ENCODE data around the gene NUCKS1.

Gene NUCKS1

DNA sequence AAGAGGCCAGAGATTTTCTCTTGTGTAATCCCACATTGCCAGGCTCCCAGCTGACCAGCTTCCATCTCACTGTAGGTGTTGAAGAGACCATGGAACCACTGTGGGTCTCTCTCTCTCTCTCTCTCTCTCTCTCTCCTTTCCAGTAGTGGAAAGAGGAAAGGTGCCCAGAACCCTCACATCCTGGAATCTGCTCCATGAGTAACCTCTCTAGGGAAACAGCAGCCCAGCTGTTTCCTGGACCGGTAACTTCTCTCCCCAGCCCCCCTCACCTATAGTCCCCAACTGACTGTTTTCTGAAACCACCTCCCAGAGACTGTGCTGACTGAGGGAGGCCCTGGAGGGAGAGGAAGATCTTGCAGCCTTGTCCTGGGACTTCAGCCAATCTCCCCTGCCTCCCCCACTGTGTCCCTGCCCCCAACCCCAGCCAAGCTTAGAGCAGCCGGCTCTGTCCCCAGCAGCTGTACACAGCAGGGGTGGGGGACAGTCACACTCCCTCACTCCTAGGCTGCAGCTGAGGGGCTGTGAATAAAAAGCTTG lies 49.0 kb downstream of the NUCKS1 start:
- no peak for DNase-seq (ENCODE audit: low spot score)

DNA sequence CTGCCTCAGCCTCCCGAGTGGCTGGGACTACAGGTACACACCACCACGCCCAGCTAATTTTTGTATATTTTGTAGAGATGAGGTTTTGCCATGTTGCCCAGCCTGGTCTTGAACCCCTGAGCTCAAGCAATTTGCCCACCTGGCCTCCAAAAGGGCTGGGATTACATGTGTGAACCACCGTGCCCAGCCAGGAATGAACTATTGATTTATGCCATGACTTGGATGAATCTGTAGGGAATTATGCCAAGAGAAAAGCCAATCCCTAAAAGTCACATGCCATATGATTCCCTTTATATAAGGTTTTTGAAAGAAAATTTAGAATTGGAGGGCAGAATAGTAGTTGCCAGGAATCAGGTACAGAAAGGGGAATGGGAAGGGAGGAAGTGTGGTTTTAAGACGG lies 50.6 kb downstream of the NUCKS1 start:
- DNase-seq (ENCODE audit: low spot score) = no peak

DNA sequence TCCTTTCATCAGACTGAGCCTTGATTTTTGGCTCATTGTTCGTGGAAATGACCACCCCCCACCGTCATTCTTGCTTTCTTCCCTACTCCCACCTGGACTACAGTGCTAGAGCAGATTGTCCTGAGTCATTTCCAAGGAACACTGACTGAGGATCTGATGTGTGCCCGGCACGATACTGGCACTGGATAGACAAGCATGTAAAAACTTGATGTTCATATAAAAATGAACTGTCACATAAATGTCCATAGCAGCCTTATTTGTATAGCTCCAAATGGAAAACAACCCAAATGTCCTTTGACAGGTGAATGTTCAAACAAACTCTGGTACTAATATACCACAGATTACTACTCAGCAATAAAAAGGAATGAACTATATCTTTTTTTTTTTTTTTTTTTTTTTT lies 51.1 kb downstream of the NUCKS1 start:
- DNase-seq (ENCODE audit: low spot score) = no peak

DNA sequence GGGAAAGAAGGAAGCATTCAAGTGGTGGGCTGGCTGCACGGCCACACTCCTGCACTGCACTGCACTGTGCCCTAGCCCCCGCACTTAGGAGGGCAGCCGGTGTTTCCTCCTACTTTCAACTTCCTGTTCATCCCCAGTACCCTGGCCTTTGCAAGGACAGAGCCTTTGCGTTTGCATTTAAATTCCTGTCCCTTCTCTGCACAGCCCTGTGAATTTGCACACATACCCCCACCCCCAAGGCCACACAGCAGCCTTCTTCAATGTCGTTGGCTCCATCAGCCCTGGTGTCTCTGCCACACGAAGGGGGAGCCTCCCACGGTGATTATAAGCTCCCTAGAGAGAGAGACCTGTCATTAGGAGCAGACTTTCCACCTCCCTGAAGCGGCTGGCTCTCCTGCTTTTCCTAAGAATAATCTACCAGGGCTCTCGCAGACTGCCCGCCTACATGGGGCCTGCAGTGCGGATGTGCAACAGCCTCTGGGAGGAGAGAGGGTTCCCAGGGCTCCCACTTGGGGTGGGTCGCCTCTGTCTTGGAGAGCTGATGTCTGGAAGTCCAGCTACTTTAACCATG lies 56.5 kb downstream of the NUCKS1 start:
- no peak for DNase-seq (ENCODE audit: low spot score)

DNA sequence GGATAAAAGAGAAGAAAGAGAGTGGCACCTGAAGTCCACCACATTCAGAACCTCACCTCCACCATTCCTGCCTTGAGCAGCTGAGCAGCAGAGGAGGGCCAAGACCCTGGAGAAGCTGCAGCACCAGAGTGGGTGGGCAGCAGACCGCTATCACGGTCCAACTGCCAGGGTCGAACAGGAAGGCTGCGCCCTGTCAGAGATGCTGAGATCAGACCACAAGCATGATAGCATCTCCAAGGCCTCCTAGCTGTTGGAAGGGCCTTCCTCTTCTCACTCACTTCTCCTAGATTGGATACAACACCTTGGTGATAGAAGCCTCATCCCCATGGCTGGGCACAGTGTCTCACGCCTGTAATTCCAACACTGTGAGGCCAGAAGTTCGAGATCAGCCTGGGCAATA lies 57.6 kb downstream of the NUCKS1 start:
- no peak for DNase-seq (ENCODE audit: low spot score)

DNA sequence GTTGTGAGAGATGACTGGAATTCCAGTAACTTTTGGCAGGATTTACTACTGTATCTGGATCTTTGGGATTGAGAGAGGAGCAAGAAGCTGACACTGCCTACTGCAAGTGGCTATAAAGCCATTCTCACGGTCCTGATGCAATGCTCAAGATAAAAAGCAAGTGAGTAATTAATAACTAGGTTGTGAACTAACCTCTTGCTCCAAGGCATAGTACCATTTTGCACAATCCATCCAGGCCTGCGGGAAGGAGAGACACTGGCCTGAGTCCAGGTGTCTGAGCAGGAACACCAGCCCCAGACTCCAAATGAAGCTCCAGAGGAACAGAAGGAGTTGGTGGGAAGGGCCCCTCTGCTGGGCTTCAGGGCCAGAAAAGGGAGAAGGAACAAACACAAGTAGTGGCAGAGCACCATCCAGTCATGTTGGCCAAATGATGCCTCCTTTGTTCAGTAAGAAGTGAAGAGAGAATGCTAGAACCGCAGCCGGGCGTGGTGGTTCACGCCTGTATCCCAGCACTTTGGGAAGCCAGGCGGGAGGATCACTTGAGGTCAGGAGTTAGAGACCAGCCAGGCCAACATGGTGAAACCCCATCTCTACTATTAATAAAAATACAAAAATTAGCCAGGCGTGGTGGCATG lies 59.7 kb downstream of the NUCKS1 start:
- DNase-seq (ENCODE audit: low spot score) = no peak

DNA sequence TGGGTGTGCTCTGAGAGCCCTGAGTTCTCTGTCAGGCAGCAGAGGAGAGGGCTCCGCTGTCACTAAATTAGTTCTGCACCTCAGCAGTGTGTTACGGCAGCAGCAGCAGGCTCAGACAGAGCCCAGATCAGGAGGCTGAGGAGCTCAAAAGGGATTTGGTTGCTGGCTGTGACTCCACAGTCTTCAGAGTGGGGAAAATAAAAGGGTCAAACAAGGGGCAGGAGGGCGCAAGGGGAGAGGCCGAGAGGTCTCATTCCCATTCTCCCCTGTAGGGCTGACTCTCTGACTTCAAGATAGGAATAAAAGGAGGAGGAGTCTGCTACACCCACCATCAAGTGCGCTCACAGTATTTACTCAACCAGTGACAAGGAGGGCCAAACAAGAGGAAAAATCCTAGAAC lies 60.5 kb downstream of the NUCKS1 start:
- no peak for DNase-seq (ENCODE audit: low spot score)

DNA sequence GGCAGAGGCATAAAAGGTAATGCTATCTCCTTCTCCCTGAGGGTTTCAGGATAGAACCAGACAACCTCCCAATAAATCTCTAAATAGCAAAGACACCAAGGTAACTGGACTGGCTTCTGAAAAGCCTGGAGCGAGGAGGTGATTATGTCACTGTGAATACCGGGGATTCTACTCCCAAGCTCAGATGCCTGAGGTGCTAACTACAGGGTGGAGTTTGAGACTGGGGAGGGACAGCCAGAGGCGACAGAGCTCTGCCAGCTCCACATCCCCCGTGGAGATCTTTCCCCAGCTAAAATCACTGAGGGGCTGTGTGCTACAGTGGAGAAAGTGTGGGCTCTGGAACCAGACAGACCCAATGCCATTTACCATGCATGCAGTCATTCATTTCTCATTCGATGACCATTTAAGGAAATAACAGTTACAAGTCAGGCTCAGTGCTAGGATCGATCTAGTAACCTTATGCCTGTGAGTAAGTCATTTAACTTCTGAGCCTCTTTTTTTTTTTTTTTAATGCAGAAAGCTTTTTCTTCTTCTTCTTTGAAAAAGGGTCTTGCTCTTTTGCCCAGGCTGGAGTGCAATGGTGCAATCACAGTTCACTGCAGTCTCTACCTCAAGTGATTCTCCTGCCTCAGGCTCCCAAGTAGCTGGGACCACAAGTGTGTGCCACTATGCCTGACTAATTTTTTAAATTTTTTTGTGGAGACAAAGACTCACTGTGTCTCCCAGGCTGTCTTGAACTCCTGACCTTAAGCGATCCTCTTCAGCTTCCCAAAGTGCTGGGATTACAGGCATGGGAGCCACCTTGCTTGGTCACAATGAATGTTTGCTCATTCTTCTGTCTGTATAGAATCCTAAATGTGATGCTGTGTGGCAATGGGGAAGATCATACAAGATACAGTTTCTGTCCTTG lies 61.6 kb downstream of the NUCKS1 start:
- DNase-seq (ENCODE audit: low spot score) = no peak

DNA sequence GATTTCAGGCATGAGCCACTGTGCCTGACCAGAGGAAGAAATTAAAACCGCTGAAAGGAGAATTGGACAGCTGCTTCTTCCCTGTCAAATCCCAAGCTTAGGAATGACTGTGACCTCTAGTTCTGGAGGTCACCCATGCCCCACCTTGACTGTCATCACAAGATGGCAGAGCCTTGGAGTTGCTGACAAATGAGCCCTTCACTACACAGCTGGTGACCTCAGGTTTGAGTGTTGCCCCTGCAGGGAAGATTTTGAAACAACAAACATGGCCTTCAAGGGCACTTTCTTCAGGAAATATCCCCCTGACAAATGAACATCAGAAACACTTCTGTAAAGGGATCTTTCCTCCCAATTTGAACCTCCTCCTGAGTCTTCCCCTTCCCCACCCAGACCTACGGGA lies 62.7 kb downstream of the NUCKS1 start:
- DNase-seq (ENCODE audit: low spot score) = no peak

DNA sequence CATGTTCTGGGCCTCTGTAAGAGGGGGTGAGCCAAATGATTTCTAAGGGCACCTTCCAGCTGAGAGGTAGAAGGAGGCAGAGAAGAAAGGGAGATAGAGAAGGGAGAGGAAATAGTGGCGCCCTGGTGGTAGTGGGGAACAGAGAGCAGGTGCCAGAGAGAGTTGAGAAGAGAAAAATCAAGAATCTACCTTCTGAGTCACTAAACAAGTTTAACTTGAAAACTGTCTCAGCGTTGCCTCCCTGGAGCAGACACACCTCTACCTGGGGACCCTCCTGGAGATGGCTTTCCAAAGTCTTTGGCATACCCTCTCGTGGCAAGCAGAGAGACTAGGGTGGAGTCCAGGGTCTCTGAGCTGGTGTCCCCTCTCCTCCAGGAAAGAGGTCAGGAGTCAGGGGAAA lies 68.6 kb downstream of the NUCKS1 start:
- DNase-seq (ENCODE audit: low spot score) = no peak

DNA sequence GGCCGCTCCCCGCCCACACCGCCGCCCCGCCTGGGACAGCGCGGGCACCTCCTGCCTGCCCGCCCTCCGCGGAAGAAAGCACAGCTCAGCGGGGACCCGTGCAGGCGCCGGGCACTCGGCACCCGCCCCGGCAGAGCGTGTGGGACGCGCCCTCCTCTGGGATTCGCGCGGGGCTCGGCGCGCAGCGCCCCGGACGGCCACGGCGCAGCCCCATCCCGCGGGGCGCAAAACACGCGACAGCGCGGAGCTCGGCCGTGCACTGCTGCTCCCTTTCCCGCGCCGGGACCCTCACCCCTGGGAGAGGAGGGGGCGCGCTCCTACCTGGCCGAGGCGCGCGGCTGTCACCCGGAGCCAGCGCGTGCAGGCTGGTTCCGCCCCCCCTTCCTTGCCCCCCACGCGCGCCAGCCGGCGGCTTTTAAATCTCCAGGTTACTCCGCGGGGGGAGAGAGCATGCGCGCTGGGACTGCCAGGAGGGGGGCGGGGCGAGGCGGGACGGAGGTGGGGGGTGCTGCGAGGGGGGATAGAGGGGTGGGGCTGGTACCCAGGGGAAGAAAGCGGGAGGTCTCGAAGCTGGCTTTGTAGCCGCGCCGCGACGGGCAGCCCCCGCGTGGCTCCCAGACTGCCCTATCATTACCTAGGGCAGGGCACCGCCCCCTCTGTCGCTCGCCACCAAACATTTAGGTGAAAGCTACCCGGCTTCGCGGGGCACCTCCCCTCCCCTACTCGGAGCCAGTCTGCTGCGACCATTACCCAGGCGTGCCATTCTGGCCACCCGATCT lies 69.7 kb downstream of the NUCKS1 start, which contains the start of gene SLC45A3:
TSS of gene SLC45A3 (minus strand) at position 437 of the 779 bp plus-strand sequence. CDS start 15,853 bp downstream, outside the sequence.
- peak; percentile 68 for DNase-seq (ENCODE audit: low spot score)

DNA sequence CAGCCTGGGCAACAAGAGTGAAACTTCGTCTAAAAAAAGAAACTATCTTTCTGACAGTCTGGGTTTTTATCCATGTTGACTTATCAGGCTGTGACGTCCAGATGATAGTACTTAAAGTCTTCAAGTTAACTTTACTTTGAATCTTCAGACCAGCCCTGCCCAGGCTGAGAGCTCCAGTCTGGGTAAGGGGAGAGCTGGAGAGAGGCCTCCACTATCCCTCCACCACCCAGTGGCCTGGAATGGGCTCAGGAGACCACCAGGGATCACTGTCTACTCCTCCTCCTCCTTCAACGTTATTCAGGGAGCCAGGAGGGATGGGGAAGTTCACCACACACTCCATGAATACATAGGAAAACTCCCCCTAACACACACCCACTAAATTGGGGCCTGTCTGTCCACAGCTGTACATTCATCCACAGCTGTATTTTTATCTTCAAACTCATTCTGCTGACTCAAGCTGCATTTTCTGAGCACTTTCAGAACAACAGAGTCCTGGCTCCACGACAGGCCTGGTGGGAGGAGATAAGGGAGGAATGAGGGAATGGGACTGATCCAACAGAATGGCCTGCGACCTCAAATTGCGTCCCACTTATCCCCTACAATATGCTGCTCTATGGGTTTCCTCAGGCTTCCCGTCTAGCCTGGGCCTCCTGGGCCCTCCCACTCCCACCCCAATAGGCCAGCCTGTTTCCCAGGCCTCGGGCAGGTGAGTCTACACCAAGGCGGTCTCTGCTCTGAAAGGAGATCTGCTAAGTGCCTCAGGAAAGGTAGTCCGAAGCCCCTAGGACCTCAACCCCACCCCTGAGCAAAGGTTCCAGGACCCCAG lies 71.5 kb downstream of the NUCKS1 start:
- no peak for DNase-seq (ENCODE audit: low spot score)

DNA sequence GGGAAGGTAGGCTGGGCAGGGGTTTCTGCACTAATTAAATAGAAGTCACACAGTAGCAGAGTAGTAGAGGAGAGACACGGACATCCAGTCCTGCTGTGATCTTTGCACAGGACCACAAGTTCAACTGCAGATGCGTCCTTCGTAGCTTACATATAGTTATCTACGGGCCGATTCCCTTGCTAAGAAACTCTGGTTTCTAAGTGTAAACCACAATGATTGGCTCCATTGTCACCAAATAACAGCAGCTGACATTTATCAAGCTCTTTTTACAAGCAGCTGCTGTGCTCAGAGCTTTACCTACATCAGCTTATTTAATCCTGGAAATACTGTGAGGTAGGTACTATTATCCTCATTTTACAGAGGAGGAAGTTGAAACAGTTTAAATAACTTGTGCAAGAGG lies 72.8 kb downstream of the NUCKS1 start:
- no peak for DNase-seq (ENCODE audit: low spot score)

DNA sequence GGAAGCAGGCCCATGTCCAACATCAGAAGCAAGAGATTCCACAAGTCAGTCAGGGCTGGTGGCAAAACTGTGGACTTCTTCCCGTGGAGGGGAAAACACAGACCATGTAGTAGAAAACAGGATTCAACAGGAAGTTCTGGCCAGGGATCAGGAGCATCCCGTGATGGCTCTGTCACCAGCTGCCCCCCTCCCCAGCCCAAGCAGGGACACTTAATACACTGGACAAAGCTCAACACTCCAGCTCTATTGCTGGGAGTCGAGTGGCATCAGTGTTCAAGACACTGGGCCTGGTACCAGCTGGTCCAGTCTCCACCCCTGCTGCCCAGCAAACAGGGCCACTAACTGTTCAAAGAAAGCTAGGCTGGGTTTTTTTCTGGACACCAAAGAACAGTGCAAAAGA lies 73.4 kb downstream of the NUCKS1 start:
- DNase-seq (ENCODE audit: low spot score) = no peak

DNA sequence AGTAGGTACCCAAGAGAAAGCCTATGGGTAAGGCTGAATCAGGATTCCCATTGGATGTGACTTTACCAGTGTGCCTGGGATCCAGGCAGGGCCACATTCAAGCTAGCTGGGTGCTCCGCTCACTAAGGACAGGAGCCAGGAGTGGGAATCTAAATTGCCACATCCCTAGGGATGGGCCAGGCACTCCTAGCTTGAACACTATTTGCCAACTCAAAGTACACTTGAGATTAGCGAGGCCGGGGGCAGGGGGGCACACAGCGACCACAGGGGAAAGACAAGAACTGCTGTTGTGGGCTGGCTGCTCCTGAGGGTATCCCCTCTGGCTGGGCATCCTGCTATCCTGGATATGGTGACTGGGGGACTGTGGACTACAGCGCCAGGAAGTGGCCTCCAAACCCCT lies 74.0 kb downstream of the NUCKS1 start:
- DNase-seq (ENCODE audit: low spot score) = peak; percentile 73

DNA sequence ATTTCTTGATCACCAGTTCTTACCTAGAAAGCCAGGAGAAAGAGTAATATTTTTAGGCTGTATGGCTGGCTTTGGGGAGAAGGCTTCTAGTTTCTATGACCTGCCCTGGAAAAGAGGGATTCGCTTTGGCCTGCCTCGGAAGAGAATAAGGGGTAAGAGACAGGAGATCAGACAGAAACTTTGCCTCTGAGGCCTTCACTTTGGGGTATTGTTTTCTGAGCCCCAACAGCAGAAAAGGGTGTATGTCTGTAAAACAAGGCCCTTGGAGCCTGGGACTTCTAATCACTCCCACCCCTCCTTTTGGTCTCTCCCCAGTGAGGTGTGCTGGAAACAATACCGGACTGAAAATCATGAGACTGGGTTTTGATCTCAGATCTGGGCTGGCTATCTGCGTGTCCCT lies 74.7 kb downstream of the NUCKS1 start:
- DNase-seq (ENCODE audit: low spot score) = no peak

DNA sequence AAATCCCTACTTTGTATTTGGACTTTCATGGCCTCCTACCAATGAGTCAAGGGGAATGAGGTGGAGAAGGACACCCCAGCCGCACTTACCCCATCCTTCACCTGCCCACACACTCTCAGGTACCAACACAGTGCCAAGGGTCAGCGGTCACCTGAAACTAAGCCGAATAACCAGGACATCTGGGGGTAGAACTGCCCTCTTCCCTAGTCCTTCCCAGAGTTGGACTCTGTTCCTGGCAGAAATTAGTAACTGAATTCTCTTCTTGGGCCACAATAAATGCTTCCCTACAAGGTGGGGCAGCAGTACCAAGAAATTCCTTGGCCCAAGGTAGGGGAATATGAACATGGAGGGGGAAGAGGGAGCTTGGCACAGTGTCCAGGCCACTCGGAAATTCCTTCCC lies 77.0 kb downstream of the NUCKS1 start:
- DNase-seq (ENCODE audit: low spot score) = no peak

DNA sequence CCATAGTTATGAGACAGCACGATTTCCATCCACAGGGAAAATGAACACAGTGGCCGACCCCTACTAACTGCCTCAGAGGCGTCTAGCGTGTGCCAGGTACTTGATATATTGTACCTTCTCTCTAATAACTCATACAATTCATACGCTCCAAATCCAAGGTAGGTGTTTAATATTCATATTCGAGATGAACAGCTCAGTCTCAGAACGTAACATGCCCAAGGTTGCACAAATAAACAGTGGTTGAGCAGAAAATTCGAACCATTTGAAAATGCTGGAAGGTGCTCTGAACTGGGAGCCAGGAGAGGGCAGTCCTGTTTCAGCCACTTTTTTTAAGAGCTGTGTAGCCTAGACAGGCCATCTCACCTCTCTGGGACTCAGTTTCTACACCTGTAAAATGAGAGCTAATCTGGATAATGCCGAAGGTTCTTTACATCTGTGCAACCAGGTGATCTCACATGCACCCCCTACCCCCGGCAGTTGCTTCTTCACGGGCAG lies 77.5 kb downstream of the NUCKS1 start:
- no peak for DNase-seq (ENCODE audit: low spot score)

DNA sequence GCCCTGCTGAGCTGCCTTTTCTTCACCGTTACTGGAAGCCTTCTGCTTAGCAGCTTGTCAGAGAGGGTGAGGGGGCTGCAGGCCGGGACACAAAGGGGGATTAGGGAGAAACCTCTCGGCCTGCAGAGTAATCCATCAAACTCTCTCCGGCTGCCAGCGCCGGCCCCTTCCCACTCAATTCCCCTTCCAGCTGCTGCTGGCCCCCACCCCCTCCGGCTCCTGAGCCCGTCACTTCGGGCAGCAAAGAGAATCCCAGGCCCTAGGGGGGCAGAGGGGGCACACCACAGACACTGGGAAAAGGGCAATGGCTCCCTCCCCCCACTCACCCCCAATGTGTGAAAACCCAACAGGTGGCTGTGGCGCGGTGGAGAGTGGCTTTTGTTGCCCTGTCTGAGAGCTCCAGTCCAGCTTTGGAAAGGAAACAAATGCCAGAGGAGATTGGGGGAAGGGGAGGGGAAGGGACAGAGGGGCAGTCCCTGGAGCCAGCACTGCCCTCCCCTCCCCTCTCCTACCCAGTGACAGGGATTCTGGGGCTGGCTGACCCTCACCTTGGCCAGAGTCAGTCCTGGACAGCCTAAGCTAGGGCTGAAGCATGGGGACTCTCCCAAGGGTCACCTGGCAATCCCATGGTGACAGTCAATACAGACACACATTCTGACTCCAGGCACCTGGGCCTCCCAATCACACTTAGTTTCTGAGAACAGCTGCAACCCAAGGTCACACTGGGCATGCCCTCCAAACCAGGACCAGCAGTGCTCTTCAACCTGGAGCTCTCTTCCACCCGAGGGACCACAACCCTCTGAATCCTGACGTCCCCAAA lies 79.2 kb downstream of the NUCKS1 start:
- no peak for DNase-seq (ENCODE audit: low spot score)

DNA sequence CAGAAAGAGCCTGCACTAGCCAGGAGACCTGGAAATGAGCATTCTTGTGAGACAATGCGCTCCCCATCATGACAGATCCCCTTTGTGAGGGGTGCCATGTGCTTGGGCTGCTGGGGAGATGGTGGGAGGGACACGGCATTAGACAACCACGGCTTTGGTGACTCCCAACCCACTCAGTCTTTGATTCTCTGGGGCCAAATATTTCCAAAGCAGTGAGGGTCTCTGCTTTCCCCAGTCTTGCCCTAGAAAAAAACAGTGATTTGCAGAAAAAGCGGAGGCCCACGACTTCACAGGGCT lies 79.9 kb downstream of the NUCKS1 start:
- DNase-seq (ENCODE audit: low spot score) = no peak
